Endothelial cell of umbilical vein (primary cell): ENCODE results near the gene GZF1.

ENCODE experiments used
- EZH2 ChIP-seq: IDR thresholded peaks from 2 replicates; pipeline ENCODE4 v1.6.1; 2012; ENCODE audit warnings: borderline replicate concordance, low read depth, mild to moderate bottlenecking, moderate library complexity, low read length, inconsistent platforms; ENCODE audit not compliant: severe bottlenecking
- FOS ChIP-seq: IDR thresholded peaks from 2 replicates; pipeline ENCODE4 v1.6.1; 2011; ENCODE audit warnings: mild to moderate bottlenecking, low read length, moderate library complexity, borderline replicate concordance; ENCODE audit not compliant: insufficient read depth
- POLR2A ChIP-seq: IDR thresholded peaks from 2 replicates; pipeline ENCODE4 v1.6.1; 2012; ENCODE audit warnings: low read depth, mild to moderate bottlenecking, control low read depth, low read length
- POLR2AphosphoS5 ChIP-seq: IDR thresholded peaks from 2 replicates; pipeline ENCODE4 v1.6.1; 2012; ENCODE audit warnings: low read depth, mild to moderate bottlenecking, control low read depth, low read length, moderate library complexity; ENCODE audit not compliant: insufficient read depth
- TF ChIP-seq, protein P1 (sequence below), 2 donors: IDR thresholded peaks; 1 replicate in 1 of 2; 2 replicates in 1 of 2; pipeline ENCODE4 v1.5.1; 2011; ENCODE audit warnings: low read length in 2 of 2, mild to moderate bottlenecking in 2 of 2, moderate library complexity in 2 of 2, control low read depth in 1 of 2, inconsistent platforms in 1 of 2, low read depth in 1 of 2; ENCODE audit not compliant: insufficient read depth in 1 of 2; ENCODE audit errors: extremely low read depth in 1 of 2
- TF ChIP-seq, protein P2 (sequence below): IDR thresholded peaks from 2 replicates; pipeline ENCODE4 v1.6.1; 2011; ENCODE audit not compliant: insufficient read depth, insufficient read length

GRCh38 chr20:23316626-23317025 is 45.4 kb upstream of the GZF1 start:
- TF ChIP-seq EZH2 = no peak
- TF ChIP-seq, protein P1, sequence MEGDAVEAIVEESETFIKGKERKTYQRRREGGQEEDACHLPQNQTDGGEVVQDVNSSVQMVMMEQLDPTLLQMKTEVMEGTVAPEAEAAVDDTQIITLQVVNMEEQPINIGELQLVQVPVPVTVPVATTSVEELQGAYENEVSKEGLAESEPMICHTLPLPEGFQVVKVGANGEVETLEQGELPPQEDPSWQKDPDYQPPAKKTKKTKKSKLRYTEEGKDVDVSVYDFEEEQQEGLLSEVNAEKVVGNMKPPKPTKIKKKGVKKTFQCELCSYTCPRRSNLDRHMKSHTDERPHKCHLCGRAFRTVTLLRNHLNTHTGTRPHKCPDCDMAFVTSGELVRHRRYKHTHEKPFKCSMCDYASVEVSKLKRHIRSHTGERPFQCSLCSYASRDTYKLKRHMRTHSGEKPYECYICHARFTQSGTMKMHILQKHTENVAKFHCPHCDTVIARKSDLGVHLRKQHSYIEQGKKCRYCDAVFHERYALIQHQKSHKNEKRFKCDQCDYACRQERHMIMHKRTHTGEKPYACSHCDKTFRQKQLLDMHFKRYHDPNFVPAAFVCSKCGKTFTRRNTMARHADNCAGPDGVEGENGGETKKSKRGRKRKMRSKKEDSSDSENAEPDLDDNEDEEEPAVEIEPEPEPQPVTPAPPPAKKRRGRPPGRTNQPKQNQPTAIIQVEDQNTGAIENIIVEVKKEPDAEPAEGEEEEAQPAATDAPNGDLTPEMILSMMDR (IDR thresholded peaks at IDR 0.05; ENCODE audit: extremely low read depth in 1 of 2, insufficient read depth in 1 of 2, low read depth in 1 of 2, low read length in 2 of 2) = no peak
- TF ChIP-seq POLR2AphosphoS5 = no peak
- TF ChIP-seq, protein P2, sequence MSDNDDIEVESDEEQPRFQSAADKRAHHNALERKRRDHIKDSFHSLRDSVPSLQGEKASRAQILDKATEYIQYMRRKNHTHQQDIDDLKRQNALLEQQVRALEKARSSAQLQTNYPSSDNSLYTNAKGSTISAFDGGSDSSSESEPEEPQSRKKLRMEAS = no peak
- TF ChIP-seq POLR2A = no peak
- no peak for TF ChIP-seq FOS
